Astrocyte (in vitro differentiated cells and primary cell): ENCODE measurements around the gene PDZD2. TPM values are rescaled to one million over a fixed set of nuclear protein-coding genes. Genes with fewer than 3 reads are reported as not detected.

Experiments
- DNase-seq: peaks from one replicate; pipeline ENCODE4 v3.0.0-alpha.2; 2010; ENCODE audit warnings: low read depth
- FAIRE-seq: peaks from 2 replicates; lab custom pipeline; 2011; peaks lifted over from hg19 to GRCh38; lab: Jason Lieb, UNC
- H2AFZ ChIP-seq: 2 replicates; pipeline ENCODE4 v1.6.0; 2012; ENCODE audit warnings: low read depth, low read length, inconsistent platforms
- H3K27ac ChIP-seq: 2 replicates; pipeline ENCODE4 v1.5.1; 2011; ENCODE audit warnings: low read depth, low read length, inconsistent platforms
- H3K27me3 ChIP-seq: 2 replicates; pipeline ENCODE4 v1.6.0; 2011; ENCODE audit warnings: low read length, inconsistent platforms; ENCODE audit not compliant: insufficient read depth
- H3K36me3 ChIP-seq: 2 replicates; pipeline ENCODE4 v1.5.1; 2011; ENCODE audit warnings: low read length, inconsistent platforms; ENCODE audit not compliant: insufficient read depth
- H3K4me1 ChIP-seq: 2 replicates; pipeline ENCODE4 v1.5.1; 2011; ENCODE audit warnings: low read length, inconsistent platforms; ENCODE audit not compliant: insufficient read depth
- H3K4me2 ChIP-seq: 2 replicates; pipeline ENCODE4 v1.6.0; 2012; ENCODE audit warnings: low read length, inconsistent platforms
- H3K4me3 ChIP-seq: 2 replicates; pipeline ENCODE4 v1.5.1; 2011; ENCODE audit warnings: low read depth, mild to moderate bottlenecking, low read length, inconsistent platforms; ENCODE audit not compliant: insufficient read depth
- H3K79me2 ChIP-seq: 2 replicates; pipeline ENCODE4 v1.6.0; 2012; ENCODE audit warnings: mild to moderate bottlenecking, low read length, inconsistent platforms; ENCODE audit not compliant: insufficient read depth
- H3K9ac ChIP-seq: 2 replicates; pipeline ENCODE4 v1.6.0; 2012; ENCODE audit warnings: mild to moderate bottlenecking, low read length, inconsistent platforms
- H3K9me3 ChIP-seq: 2 replicates; pipeline ENCODE4 v1.5.1; 2012; ENCODE audit warnings: low read depth, mild to moderate bottlenecking, low read length, inconsistent platforms; ENCODE audit not compliant: insufficient read depth
- H4K20me1 ChIP-seq: 2 replicates; pipeline ENCODE4 v1.6.0; 2012; ENCODE audit warnings: low read length, inconsistent platforms; ENCODE audit not compliant: insufficient read depth
- H3K27ac Mint-ChIP-seq: one replicate; pipeline ENCODE4 v1.8.0; 2021; ENCODE audit warnings: mild to moderate bottlenecking, mixed read lengths; ENCODE audit not compliant: unreplicated experiment
- H3K27me3 Mint-ChIP-seq: one replicate; pipeline ENCODE4 v1.8.0; 2021; ENCODE audit warnings: low read depth, mixed read lengths; ENCODE audit not compliant: unreplicated experiment
- H3K36me3 Mint-ChIP-seq: one replicate; pipeline ENCODE4 v1.8.0; 2021; ENCODE audit warnings: low read depth, mixed read lengths; ENCODE audit not compliant: unreplicated experiment
- H3K4me1 Mint-ChIP-seq: one replicate; pipeline ENCODE4 v1.8.0; 2021; ENCODE audit warnings: low read depth, mixed read lengths; ENCODE audit not compliant: unreplicated experiment
- H3K4me3 Mint-ChIP-seq: one replicate; pipeline ENCODE4 v1.8.0; 2021; ENCODE audit warnings: mild to moderate bottlenecking, moderate library complexity, mixed read lengths; ENCODE audit not compliant: unreplicated experiment
- H3K9me3 Mint-ChIP-seq: one replicate; pipeline ENCODE4 v1.8.0; 2021; ENCODE audit warnings: mild to moderate bottlenecking, mixed read lengths; ENCODE audit not compliant: unreplicated experiment
- EZH2 ChIP-seq: IDR thresholded peaks from 2 replicates; pipeline ENCODE4 v1.6.1; 2012; ENCODE audit warnings: mild to moderate bottlenecking, low read length, inconsistent platforms; ENCODE audit not compliant: insufficient read depth
- total RNA-seq: library from RNA; stranded (reverse); gene quantifications from 2 replicates; pipeline ENCODE4 v1.2.1, GENCODE V29; 2021
- TF ChIP-seq, protein P1 (sequence below): IDR thresholded peaks from 2 replicates; pipeline ENCODE4 v1.5.1; 2011; ENCODE audit warnings: low read depth, mild to moderate bottlenecking, inconsistent platforms, low read length, moderate library complexity; ENCODE audit not compliant: insufficient read depth

PDZD2 gene
- total RNA-seq, 1 donor from 2014 or later: 10.3 TPM

DNA sequence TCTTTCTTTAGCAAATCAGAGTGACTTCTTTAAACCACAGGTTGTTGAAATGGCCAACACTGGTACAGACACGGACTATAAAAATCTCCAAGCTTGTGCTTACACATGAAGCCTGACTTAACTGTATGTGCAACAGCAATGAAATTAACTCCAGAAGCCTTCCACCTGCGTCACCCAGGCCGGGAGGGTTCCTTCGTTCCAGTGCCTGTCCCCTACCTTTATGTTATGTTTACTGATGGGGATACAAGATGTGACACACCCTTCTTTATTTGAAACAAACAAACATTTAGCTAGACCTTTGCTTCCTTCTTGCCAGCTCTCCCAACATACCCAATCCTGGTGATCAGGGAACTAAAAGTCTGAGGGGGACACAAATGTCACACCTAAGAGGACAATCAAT lies 469.2 kb downstream of the PDZD2 start:
- Histone ChIP-seq H2AFZ (no peak overlapping the region), H3K4me2 (no peak overlapping the region), H3K36me3 (peaks cover 47% of the 10 kb centered on the region), H3K27ac (no peak overlapping the region), H3K27me3 (no peaks in the 10 kb centered on the region), H3K9me3 (no peaks in the 10 kb centered on the region), H3K4me1 (no peaks in the 10 kb centered on the region), H3K79me2 (peaks cover 15% of the 10 kb centered on the region), H3K9ac (no peak overlapping the region), H3K4me3 (no peak overlapping the region), H4K20me1 (peaks cover 52% of the 10 kb centered on the region)
- DNase-seq (no peak), FAIRE-seq (no peak)
- H3K9me3 Mint-ChIP-seq: peaks cover 1% of the 10 kb centered on the region
- no peak overlapping the region for H3K4me3 Mint-ChIP-seq
- no peaks in the 10 kb centered on the region for H3K27me3 Mint-ChIP-seq
- H3K27ac Mint-ChIP-seq: no peak overlapping the region
- H3K4me1 Mint-ChIP-seq: peaks cover 11% of the 10 kb centered on the region
- TF ChIP-seq, protein P1, sequence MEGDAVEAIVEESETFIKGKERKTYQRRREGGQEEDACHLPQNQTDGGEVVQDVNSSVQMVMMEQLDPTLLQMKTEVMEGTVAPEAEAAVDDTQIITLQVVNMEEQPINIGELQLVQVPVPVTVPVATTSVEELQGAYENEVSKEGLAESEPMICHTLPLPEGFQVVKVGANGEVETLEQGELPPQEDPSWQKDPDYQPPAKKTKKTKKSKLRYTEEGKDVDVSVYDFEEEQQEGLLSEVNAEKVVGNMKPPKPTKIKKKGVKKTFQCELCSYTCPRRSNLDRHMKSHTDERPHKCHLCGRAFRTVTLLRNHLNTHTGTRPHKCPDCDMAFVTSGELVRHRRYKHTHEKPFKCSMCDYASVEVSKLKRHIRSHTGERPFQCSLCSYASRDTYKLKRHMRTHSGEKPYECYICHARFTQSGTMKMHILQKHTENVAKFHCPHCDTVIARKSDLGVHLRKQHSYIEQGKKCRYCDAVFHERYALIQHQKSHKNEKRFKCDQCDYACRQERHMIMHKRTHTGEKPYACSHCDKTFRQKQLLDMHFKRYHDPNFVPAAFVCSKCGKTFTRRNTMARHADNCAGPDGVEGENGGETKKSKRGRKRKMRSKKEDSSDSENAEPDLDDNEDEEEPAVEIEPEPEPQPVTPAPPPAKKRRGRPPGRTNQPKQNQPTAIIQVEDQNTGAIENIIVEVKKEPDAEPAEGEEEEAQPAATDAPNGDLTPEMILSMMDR: no peak
- TF ChIP-seq EZH2: no peak
- H3K36me3 Mint-ChIP-seq: peaks cover 29% of the 10 kb centered on the region

DNA sequence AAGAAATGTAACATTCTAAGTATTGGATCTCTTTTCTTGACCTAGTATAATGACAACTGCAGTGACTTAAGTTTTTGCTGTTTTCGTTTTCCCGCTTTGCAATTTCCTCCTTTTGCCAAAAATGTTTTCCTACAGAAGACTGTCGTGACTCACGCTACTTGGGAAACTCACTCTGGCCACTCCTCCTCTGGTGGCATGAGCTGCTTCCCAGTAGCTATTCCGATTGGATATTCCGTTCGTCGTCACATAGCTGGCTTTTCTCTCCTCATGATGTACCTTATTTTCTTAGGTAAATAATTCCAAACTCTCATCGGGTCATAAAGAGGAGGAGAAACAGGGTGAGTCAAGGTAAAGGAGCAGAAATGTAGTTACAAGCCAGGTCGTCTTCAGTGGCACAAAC lies 470.3 kb downstream of the PDZD2 start:
- H3K4me2 ChIP-seq: no peak overlapping the region
- peaks cover 37% of the 10 kb centered on the region for H3K36me3 ChIP-seq
- H3K27ac Mint-ChIP-seq: peak overlapping the region; percentile 38

DNA sequence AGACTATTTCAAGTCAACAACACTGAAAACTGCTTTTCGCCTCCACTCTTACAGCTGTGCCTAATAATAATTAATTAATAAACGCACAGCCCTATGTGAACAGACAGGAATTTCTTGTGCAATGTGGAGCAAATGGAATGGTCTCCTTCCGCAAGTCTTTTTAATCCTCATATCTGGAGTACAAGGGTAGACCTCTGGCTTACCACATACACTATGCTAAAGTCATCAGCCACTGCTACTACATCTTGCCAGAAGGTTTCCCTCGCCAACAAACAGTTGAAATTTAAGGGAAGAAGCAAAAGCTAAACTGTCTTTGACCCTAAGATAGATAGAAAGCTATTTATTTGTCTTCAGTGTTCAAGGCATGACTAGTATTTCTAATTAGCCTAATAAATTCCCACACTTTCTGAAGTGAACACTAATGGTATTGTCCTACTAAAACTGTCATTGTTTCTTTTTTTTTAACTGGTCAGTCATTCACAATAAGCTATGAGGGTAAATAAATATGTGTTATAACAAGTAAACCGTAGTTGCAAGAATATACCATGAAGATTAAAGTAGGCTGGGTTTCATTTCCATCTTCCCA lies 471.3 kb downstream of the PDZD2 start:
- peaks cover 31% of the 10 kb centered on the region for H3K36me3 ChIP-seq
- H3K4me1 ChIP-seq: no peaks in the 10 kb centered on the region
- TF ChIP-seq, protein P1: no peak
- no peak for TF ChIP-seq EZH2
- H3K27me3 Mint-ChIP-seq: no peaks in the 10 kb centered on the region
- peaks cover 25% of the 10 kb centered on the region for H3K79me2 ChIP-seq
- no peak overlapping the region for H2AFZ ChIP-seq
- peaks cover 53% of the 10 kb centered on the region for H4K20me1 ChIP-seq
- peaks cover 11% of the 10 kb centered on the region for H3K4me1 Mint-ChIP-seq
- peaks cover 1% of the 10 kb centered on the region for H3K9me3 Mint-ChIP-seq
- no peak overlapping the region for H3K4me2 ChIP-seq
- H3K9ac ChIP-seq: no peak overlapping the region
- H3K36me3 Mint-ChIP-seq: peaks cover 31% of the 10 kb centered on the region
- FAIRE-seq: no peak
- H3K27ac Mint-ChIP-seq: no peak overlapping the region
- DNase-seq: no peak
- no peak overlapping the region for H3K27ac ChIP-seq
- H3K27me3 ChIP-seq: no peaks in the 10 kb centered on the region
- H3K4me3 Mint-ChIP-seq: no peak overlapping the region
- no peak overlapping the region for H3K4me3 ChIP-seq
- H3K9me3 ChIP-seq: no peaks in the 10 kb centered on the region

More for the DNA sequence above, 470.3 kb downstream of the PDZD2 start:
- TF ChIP-seq, protein P1: no peak
- no peak for TF ChIP-seq EZH2
- Histone ChIP-seq H3K79me2 (peaks cover 21% of the 10 kb centered on the region), H3K4me1 (no peaks in the 10 kb centered on the region), H4K20me1 (peaks cover 48% of the 10 kb centered on the region), H3K9me3 (no peaks in the 10 kb centered on the region), H2AFZ (no peak overlapping the region), H3K27me3 (no peaks in the 10 kb centered on the region), H3K4me3 (no peak overlapping the region), H3K27ac (no peak overlapping the region), H3K9ac (no peak overlapping the region)
- peak; percentile 8 for DNase-seq
- no peak overlapping the region for H3K4me3 Mint-ChIP-seq
- H3K9me3 Mint-ChIP-seq: peaks cover 1% of the 10 kb centered on the region
- peaks cover 31% of the 10 kb centered on the region for H3K36me3 Mint-ChIP-seq
- H3K27me3 Mint-ChIP-seq: no peaks in the 10 kb centered on the region
- H3K4me1 Mint-ChIP-seq: peaks cover 11% of the 10 kb centered on the region
- no peak for FAIRE-seq
